ENCODE measurements around the gene LIMS4. TPM values are rescaled to one million over a fixed set of nuclear protein-coding genes. Genes with fewer than 3 reads are reported as not detected.
"Not testable (repeated sequence)": the region's sequence is repeated elsewhere in the genome, so short reads cannot be mapped to it uniquely, and the experiment has no call there.

LIMS4 gene
- total RNA-seq, 1 donor from 2014 or later, result 0.74 TPM

GRCh38 chr2:110434565-110434964 is 38.1 kb downstream of the LIMS4 start:
- not testable (repeated sequence) for H3K4me3 Mint-ChIP-seq (ENCODE audit: low read depth); H3K36me3 Mint-ChIP-seq (ENCODE audit: insufficient read depth); DNase-seq (ENCODE audit: low spot score, unreplicated experiment); H3K27me3 Mint-ChIP-seq; H3K4me1 Mint-ChIP-seq (ENCODE audit: low read depth); H3K27ac Mint-ChIP-seq; H3K9me3 Mint-ChIP-seq (ENCODE audit: low read depth)

- not testable (repeated sequence) for DNase-seq (ENCODE audit: low spot score, unreplicated experiment); H3K27me3 Mint-ChIP-seq
These were observed 46.9 kb downstream of the LIMS4 start for GRCh38 chr2:110425725-110426124.

GRCh38 chr2:110424421-110424820 is 48.2 kb downstream of the LIMS4 start:
- H3K9me3 Mint-ChIP-seq (ENCODE audit: low read depth); H3K27ac Mint-ChIP-seq; H3K4me1 Mint-ChIP-seq (ENCODE audit: low read depth); H3K27me3 Mint-ChIP-seq; DNase-seq (ENCODE audit: low spot score, unreplicated experiment); H3K4me3 Mint-ChIP-seq (ENCODE audit: low read depth); H3K36me3 Mint-ChIP-seq (ENCODE audit: insufficient read depth): not testable (repeated sequence)

More at GRCh38 chr2:110425725-110426124, 46.9 kb downstream of the LIMS4 start:
- not testable (repeated sequence) for H3K9me3 Mint-ChIP-seq (ENCODE audit: low read depth); H3K4me1 Mint-ChIP-seq (ENCODE audit: low read depth); H3K27ac Mint-ChIP-seq; H3K4me3 Mint-ChIP-seq (ENCODE audit: low read depth); H3K36me3 Mint-ChIP-seq (ENCODE audit: insufficient read depth)

- H3K4me3 Mint-ChIP-seq (ENCODE audit: low read depth); H3K27ac Mint-ChIP-seq; H3K4me1 Mint-ChIP-seq (ENCODE audit: low read depth); H3K36me3 Mint-ChIP-seq (ENCODE audit: insufficient read depth); H3K27me3 Mint-ChIP-seq; DNase-seq (ENCODE audit: low spot score, unreplicated experiment); H3K9me3 Mint-ChIP-seq (ENCODE audit: low read depth): not testable (repeated sequence)
These were observed 49.0 kb downstream of the LIMS4 start for GRCh38 chr2:110423574-110423962.

- not testable (repeated sequence) for H3K4me3 Mint-ChIP-seq (ENCODE audit: low read depth); H3K36me3 Mint-ChIP-seq (ENCODE audit: insufficient read depth); H3K27ac Mint-ChIP-seq; H3K4me1 Mint-ChIP-seq (ENCODE audit: low read depth); DNase-seq (ENCODE audit: low spot score, unreplicated experiment); H3K27me3 Mint-ChIP-seq; H3K9me3 Mint-ChIP-seq (ENCODE audit: low read depth)
These were observed 49.6 kb downstream of the LIMS4 start for GRCh38 chr2:110422852-110423573.

GRCh38 chr2:110420641-110421354 is 51.8 kb downstream of the LIMS4 start:
- H3K4me3 Mint-ChIP-seq (ENCODE audit: low read depth); H3K4me1 Mint-ChIP-seq (ENCODE audit: low read depth); H3K9me3 Mint-ChIP-seq (ENCODE audit: low read depth); H3K27me3 Mint-ChIP-seq; DNase-seq (ENCODE audit: low spot score, unreplicated experiment); H3K27ac Mint-ChIP-seq; H3K36me3 Mint-ChIP-seq (ENCODE audit: insufficient read depth): not testable (repeated sequence)

GRCh38 chr2:110407142-110407541 is 65.5 kb downstream of the LIMS4 start:
- not testable (repeated sequence) for H3K36me3 Mint-ChIP-seq (ENCODE audit: insufficient read depth); H3K27me3 Mint-ChIP-seq; H3K9me3 Mint-ChIP-seq (ENCODE audit: low read depth); DNase-seq (ENCODE audit: low spot score, unreplicated experiment); H3K4me1 Mint-ChIP-seq (ENCODE audit: low read depth); H3K4me3 Mint-ChIP-seq (ENCODE audit: low read depth); H3K27ac Mint-ChIP-seq

GRCh38 chr2:110404988-110405387 is 67.6 kb downstream of the LIMS4 start:
- H3K27ac Mint-ChIP-seq; DNase-seq (ENCODE audit: low spot score, unreplicated experiment); H3K27me3 Mint-ChIP-seq; H3K4me3 Mint-ChIP-seq (ENCODE audit: low read depth); H3K36me3 Mint-ChIP-seq (ENCODE audit: insufficient read depth); H3K9me3 Mint-ChIP-seq (ENCODE audit: low read depth); H3K4me1 Mint-ChIP-seq (ENCODE audit: low read depth): not testable (repeated sequence)

GRCh38 chr2:110404246-110404645 is 68.4 kb downstream of the LIMS4 start:
- H3K27me3 Mint-ChIP-seq; H3K27ac Mint-ChIP-seq; H3K36me3 Mint-ChIP-seq (ENCODE audit: insufficient read depth); DNase-seq (ENCODE audit: low spot score, unreplicated experiment); H3K9me3 Mint-ChIP-seq (ENCODE audit: low read depth); H3K4me1 Mint-ChIP-seq (ENCODE audit: low read depth); H3K4me3 Mint-ChIP-seq (ENCODE audit: low read depth): not testable (repeated sequence)

GRCh38 chr2:110401001-110401618 is 71.5 kb downstream of the LIMS4 start:
- H3K27me3 Mint-ChIP-seq; H3K9me3 Mint-ChIP-seq (ENCODE audit: low read depth); DNase-seq (ENCODE audit: low spot score, unreplicated experiment); H3K27ac Mint-ChIP-seq; H3K36me3 Mint-ChIP-seq (ENCODE audit: insufficient read depth); H3K4me3 Mint-ChIP-seq (ENCODE audit: low read depth); H3K4me1 Mint-ChIP-seq (ENCODE audit: low read depth): not testable (repeated sequence)

- not testable (repeated sequence) for H3K27ac Mint-ChIP-seq; H3K27me3 Mint-ChIP-seq; H3K4me1 Mint-ChIP-seq (ENCODE audit: low read depth); DNase-seq (ENCODE audit: low spot score, unreplicated experiment); H3K36me3 Mint-ChIP-seq (ENCODE audit: insufficient read depth); H3K9me3 Mint-ChIP-seq (ENCODE audit: low read depth); H3K4me3 Mint-ChIP-seq (ENCODE audit: low read depth)
These were observed 73.2 kb downstream of the LIMS4 start for GRCh38 chr2:110399378-110399777.

- H3K9me3 Mint-ChIP-seq (ENCODE audit: low read depth); H3K27ac Mint-ChIP-seq; H3K4me3 Mint-ChIP-seq (ENCODE audit: low read depth); DNase-seq (ENCODE audit: low spot score, unreplicated experiment); H3K4me1 Mint-ChIP-seq (ENCODE audit: low read depth); H3K27me3 Mint-ChIP-seq; H3K36me3 Mint-ChIP-seq (ENCODE audit: insufficient read depth): not testable (repeated sequence)
These were observed 76.6 kb downstream of the LIMS4 start for GRCh38 chr2:110395990-110396389.
